Measurements from ENCODE around the gene SIK3.
"Not testable (repeated sequence)": the region's sequence is repeated elsewhere in the genome, so short reads cannot be mapped to it uniquely, and the experiment has no call there.

The SIK3 gene

DNA sequence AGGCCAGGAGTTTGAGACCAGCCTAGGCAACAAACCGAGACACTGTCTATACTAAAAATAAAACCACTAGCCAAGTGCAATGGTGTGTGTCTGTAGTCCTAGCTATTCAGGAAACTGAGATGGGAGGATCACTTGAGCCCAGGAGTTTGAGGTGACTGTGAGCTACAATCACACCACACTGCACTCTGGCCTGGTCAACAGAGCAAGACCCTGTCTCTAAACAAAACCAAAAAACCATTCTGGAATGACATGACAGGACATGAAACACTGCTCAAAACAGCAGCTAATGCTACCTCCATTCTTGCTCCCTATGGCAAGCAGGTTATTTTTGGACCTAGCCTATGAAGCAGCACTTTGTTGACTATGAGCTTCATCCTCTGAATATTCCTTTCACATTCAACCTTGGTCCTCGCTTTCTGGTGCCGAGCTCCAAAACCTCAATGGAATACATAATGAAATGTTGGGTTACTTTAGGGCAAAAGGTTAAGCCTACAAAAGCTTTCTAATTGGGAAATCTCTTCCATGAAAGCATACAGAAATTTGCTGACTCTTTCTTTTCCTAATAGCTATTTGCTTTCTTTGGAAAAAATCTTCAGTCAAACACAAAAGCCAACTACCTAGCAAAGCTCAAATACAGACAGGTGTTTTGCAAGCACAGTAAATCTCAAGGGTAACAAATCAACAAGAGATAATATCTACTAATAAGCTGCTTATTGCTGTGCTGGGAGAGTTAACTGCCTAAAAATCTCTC lies 21.1 kb downstream of the SIK3 start:
- no peak for DNase-seq (ENCODE audit: low spot score)

DNA sequence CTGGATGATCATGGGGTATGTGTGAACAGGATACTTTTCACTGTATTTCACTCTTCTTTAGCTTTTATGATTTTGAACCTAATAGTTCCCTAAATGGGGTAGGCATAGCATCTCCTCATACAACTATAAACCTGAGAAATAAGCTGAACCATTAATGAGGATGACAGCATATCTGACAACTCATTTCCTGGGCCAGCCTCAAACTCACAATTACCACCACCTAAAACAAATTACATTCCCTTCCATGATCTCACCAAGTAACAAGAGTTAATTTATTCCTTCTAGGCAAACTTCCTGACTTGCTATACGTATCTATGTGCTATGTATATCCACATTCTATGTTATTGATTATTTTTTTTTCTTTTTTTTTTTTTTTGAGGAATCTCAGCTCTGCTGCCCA lies 23.0 kb downstream of the SIK3 start:
- no peak for DNase-seq (ENCODE audit: low spot score)

DNA sequence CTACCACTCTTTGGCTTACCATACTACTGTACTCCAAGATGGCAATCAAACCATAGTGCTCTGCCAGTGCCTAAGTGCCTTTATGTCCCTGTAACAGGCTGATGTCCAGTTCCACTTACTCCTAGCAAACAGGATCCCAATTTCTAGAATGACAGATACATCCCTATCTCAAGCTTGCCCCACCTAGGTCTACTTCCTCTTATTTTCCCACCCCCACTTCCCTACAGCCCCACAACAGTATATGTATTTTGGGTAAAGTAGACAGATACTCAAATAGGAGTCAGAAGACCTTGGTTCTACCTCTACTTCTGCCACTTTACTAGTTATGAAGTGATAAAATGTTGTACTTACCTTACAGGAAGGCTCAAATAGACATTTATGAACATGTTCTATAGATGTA lies 24.1 kb downstream of the SIK3 start:
- DNase-seq (ENCODE audit: low spot score): no peak

DNA sequence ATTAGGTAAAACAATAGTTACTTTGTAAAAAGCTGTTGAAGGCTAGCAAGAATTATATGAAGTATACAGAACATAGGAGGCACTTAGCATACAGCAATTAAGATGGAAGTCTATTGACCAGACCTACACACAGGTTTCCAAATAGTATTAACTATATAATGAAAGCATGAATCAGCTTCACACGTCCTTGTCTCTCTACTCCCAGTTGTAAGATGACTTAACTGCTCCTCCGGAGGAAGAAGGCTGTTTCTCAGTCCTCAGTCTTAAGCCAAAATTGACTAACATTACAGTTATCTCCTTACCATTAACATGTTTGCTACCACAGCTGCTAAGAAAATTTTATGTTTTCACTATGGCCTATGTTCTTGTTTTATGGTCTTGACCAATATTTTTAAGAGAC lies 24.7 kb downstream of the SIK3 start:
- DNase-seq (ENCODE audit: low spot score): no peak

DNA sequence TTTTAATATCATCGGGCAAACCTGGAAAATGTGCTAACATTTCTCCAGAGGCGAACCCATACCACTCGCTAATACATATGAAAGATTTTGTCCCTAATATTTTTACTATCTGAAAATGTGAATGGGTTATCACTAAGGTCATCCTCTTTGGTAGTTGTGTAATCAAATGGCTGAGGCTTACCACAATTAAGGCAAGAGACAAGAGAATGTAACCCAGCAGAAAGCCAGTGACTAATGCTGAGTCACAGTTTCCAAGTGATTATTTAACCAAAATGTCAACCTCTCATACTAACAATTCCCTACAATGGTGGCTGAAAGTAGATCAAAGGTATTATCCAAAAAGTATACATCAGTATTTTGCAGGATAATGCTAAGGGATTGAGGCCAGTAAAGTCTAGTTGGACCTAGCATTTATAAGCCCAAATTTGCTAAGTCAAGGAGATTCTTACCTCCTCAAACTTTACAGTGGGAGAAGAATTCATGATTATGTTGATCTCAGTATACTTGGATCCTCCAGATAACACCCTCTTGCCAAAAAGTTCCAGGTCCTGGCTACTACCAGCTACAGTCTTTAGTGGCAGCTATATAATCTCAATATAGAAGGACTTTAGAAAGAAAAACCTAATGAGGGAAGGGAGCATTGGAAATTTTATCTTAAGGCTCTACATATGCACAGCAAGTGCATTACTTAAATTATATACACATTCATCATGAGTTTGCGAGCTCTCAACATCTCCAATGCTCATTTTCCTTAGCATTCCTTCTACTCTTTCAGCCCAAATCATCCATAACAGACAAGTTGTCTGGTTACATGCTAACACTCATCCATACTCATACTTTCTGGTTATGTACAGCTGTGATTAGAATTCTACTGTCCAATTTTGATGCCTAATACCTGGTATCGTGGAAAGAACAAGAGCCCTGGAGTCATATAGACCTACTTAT lies 25.4 kb downstream of the SIK3 start:
- DNase-seq (ENCODE audit: low spot score): no peak

DNA sequence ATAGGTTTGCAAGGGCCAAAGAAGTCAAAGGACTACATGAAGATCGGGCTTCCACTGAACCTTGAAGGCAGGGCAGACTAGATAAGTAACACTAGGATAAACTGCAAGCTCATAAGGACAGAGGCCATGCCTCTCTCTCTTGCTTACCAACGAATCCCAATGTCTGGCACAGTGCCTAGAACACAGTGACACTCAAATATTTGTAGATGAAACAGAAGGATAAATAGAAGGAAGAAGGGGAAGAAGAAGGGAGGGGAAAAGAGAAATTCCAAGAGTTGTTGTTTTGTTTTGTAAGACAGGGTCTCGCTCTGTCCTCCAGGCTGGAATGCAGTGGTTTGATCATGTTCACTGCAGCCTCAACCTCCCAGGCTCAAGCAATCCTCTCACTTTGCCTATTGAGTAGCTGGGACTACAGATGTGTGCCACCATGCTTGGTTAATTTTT lies 26.9 kb downstream of the SIK3 start:
- no peak for DNase-seq (ENCODE audit: low spot score)

DNA sequence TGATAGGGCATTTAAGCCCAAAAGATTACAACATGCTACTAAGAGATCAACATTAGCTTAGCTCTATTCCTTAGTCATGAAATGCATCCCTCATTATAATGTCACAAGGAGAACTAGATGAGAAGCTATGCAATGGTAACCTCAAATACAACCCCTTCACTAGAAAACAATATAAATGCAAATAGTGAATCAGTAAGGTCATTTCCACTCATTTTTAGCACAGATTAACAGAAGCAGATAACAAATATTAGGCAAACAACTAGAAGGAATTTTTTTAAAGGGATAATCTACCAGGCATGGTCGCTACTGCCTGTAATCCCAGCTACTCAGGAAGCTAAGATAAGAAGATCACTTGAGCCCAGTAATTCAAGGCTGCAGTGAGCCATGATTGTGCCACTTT lies 28.2 kb downstream of the SIK3 start:
- no peak for DNase-seq (ENCODE audit: low spot score)

DNA sequence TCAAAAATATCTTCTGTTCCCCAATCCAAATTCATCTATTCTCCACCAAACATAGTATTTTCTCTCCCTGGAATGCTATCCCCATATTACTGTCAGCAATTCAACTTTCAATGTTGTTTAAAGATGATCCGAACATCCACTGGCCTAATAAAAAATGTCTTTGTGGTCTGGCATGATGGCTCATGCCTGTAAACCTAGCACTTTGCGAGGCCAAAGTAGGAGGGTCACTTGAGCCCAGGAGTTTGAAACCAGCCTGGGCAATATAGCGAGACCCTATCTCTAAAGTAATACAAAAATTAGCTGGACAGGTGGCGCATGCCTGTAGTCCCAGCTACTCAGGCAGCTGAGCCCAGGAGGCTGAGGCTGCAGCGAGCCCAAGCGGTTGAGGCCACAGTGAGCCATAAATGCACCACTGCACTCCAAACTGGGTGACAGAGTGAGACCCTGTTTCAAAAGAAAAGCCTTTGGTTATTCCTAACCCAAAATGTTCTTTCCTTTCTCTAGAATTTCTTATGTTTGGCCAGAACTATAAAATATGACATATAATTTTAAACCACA lies 29.8 kb downstream of the SIK3 start:
- DNase-seq (ENCODE audit: low spot score): no peak

DNA sequence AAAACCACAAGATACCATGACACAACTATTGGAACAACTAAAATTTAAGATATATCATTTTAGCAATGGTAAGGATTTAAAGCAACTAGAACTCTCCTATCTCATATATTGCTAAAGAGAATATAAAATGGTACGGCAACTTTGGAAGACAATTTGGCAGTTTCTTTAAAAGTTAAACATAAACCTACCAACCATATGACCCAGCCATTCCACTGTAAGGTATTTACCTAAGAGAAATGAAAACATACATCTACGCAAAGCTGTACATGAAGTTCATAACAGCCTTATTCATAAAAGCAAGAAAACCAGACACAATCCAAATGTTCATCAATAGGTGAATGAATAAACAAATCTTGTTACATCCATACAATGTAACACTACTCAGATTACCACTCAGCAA lies 31.3 kb downstream of the SIK3 start:
- no peak for DNase-seq (ENCODE audit: low spot score)

DNA sequence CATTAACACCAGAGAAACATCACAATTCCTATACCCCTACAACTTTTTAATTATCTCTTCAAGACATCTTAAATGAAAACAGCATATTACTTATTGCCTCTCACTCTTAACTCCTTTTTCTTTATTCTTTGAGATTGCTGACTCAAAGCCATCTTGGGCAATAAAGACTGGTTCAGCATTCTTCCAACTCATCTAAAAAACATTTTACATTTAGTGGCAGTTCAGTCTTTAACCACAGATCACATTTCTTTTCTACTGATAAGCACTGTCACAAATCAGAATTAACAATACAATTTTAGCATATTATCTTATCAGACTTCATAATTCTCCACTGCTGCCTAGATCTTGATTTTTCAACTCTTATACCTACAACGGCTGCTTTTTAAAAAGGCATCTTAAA lies 34.0 kb downstream of the SIK3 start:
- DNase-seq (ENCODE audit: low spot score): no peak

DNA sequence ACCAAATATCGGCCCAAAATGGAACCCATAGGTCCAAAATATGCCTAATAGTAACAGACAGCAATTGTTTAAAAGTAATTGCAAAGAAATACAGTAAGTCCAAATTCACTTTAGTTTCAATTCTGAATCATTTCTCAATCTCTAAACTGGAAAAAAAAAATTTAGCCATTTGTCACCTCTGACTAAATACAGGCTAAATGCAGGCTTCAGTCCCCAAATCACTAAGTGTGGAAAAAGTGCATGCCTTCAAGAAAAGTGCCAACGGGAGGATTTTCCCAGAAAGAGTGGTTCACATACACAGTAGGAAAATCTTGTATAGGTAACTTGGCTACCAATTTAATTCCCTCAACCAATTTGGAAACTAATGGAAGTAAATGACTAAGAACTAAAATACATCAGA lies 35.7 kb downstream of the SIK3 start:
- no peak for DNase-seq (ENCODE audit: low spot score)

DNA sequence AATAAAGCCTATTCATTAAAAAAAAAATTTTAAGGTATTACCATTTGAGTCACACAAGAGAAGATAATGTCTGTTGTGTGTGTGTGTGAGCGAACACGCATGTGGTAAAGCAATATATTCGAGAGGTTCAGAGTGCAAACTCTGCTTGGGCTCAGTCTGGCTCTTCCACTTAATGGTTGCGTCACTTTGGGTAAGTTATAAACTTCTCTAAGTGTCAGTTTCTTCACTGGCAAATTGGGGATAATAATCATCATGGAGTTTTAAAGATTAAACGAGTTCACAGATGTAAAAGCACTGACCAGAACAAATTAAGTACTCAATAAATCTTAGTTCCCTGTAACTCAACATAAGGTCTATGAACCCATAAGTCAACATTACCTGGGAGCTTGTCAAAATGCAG lies 37.0 kb downstream of the SIK3 start:
- no peak for DNase-seq (ENCODE audit: low spot score)

DNA sequence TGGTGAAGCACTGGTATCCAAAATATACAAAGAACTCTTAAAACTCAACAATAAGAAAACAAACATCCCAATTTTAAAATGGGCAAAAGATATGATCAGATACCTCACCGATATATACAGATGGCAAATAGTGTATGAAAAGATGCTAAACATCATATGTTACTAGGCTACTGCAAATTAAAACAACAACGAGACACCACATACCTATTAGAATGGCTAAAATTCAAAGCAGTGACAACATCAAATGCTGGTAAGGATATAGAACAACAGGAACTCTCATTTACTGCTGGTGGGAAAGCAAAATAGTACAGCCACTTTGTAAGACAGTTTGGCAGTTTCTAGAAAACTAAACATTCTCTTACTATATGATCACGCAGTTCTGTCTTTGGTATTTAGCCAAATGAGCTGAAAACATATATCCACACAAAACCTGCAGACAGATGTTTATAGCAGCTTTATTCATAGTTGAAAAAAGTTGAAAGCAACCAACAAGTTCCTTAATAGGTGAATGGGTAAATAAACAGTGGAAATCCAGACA lies 38.5 kb downstream of the SIK3 start:
- no peak for DNase-seq (ENCODE audit: low spot score)

DNA sequence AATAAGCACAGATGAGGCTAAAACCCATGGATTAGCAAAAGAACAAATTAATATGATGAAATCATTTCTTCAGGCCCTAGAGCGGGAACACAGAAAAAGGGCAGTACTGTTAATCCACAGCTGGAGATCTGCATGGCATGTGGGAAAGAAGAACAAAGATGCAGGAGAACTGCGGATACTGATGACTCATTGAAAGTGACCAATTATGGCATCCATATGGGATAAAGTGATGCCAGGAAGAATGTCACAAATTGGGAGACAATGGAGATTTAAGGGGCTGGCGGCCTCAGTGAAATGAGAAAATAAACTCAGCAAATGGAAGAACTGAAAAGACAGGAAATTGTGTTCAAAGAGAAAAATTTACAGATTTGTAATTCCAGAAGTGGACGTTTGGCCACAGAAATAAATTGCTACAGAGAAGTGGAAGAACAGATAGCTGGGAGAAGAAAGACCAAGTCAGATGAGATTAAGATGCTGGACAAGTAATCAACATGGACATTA lies 39.4 kb downstream of the SIK3 start:
- no peak for DNase-seq (ENCODE audit: low spot score)

DNA sequence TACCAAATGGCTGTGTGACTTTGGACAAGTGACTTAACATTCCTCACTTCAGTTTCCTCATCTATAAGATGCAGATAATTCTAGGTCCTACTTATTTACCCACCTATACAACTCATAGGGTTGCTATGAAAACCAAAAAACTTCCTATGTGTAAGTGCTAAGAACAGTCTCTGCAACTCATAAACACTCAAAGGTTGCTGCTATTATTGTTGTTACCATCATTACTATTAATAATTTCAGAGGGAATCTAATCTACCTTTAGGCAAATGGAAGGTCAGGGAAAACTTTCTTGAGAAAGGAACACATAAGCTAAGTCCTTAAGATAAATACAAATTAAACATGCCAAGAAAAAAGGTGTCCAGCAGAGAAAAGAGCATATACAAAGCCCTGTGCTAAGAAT lies 40.5 kb downstream of the SIK3 start:
- DNase-seq (ENCODE audit: low spot score): no peak

DNA sequence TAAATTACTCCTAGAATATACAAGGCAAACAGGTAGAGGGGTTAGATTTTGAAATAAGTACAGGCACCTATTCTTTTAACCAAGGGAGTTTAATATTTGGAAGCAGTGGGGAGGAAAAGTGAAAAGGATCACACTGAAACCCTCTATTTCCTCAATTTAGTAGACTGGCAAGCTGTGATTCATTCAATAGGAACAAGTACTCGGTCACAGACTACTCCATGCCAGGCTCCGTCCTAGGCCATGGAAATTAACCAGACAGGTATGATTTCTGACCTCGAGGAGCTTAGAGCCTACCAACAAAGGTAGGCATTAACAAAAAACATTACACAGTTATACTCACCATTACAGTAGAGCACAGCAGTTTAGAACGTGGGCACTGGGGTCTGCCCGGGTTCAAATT lies 40.9 kb downstream of the SIK3 start:
- no peak for DNase-seq (ENCODE audit: low spot score)

DNA sequence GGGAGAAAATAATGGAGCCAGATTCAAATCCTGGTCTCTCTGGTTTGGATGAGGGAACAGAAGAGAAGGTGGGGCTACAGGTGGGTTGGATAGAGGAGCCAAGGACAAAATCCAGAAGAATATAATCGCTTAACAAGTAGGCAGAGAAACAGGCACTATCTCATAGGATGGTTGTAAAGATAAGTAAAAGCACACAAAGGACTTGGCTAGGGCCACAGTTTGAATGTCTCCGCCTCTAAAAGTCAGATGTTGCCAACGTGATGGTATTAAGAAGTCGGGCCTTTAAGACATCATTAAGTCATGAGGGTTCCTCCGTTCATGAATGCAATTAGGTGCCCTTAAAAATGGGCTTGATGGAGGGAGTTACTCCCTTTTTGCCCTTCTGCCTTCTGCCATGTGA lies 42.8 kb downstream of the SIK3 start:
- no peak for DNase-seq (ENCODE audit: low spot score)

DNA sequence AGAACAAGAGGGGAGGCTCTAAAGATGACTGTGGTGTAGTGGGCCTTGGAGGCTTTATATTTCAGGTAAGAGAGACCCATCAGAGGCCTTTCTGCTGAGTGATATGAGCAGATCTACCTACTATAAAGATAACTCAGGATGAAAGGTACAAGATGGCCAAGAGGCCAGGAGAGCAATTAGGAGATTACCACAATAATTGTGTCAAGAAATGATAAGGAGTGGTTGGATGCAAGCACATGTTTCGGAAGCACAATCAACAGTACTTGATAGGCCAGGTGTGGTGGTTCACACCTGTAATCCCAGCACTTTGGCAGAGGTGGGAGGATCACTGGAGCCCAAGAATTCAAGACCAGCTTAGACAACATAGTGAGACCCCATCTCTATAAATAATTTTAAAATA lies 43.8 kb downstream of the SIK3 start:
- no peak for DNase-seq (ENCODE audit: low spot score)

DNA sequence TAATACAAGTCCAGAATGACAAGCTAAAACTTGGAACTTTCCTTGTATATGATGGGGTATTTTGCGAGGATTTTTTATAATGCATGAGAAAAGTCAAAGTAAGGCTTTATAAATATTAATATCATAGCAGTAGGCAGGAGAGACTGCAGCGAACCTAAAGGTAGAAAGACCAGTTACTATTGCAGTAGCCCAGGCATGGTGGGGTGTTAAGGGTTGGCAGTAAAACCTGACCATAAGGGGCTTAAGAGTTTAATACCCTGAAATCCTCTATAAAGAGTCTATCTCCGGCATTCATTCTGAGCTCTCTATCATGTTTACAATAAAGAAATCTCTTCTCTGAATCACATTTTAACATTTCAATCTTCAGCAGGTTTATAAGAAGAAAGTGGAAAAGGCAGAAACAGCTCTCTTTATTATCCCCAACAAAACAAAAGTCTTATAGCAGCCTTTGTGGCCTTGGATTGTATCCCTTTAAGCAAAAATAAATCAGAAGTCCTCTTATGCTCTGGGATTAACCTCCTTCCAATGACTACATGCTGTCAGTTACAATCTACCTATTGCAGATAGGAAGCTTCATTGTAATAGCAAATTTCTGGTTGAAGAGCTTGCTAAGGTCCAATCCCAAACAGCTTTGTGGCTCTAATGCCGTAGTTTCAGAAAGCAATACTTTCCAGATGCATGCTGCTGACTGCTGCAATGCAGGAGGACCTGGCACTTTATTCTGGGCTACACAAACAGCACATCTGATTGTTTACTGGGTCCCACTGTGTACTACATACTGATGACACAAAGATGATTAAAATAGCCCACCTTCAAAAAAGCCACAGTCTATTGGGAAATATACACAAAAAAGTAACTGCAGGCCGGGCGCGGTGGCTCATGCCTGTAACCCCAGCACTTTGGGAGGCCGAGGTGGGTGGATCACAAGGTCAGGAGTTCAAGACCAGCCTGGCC lies 45.8 kb downstream of the SIK3 start:
- DNase-seq (ENCODE audit: low spot score): no peak

DNA sequence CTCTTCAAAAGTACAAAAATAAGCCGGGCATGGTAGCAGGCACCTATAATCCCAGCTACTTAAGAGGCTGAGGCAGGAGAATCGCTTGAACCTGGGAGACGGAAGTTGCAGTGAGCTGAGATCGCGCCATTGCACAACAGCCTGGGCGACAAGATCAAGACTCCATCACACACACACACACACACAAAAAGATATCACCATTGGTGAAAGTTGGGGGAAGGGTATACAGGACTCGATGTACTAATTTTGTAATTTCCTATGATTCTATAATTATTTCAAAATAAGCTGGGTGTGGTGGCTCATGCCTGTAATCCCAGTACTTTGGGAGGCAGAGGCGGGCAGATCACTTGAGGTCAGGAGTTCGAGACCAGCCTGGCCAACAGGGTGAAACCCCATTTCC lies 48.1 kb downstream of the SIK3 start:
- not testable (repeated sequence) for DNase-seq (ENCODE audit: low spot score)

DNA sequence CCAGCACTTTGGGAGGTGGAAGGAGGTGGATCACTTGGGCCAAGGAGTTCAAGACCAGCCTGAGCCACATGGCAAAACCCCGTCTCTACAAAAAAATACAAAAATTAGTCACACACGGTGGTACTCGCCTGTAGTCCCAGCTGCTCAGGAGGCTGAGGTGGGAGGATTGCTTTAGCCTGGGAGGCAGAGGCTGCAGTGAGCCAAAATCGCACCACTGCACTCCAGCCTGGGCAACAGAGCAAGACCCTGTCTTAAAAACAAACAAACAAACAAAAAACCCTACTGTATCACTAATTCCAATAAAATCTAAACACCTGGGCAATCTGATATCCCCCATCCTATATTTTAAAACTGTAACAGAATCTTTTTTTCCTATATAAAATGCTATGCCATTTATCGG lies 51.6 kb downstream of the SIK3 start:
- not testable (repeated sequence) for DNase-seq (ENCODE audit: low spot score)

Measured in SK-N-DZ (cell line).